Hepatocyte (in vitro differentiated cells): ENCODE data around the gene HCAR3. TPM values are rescaled to one million over a fixed set of nuclear protein-coding genes. Genes with fewer than 3 reads are reported as not detected.

ENCODE experiments used
- DNase-seq: peaks from one replicate; pipeline ENCODE4 v3.0.0-alpha.2; 2016; ENCODE audit warnings: low spot score
- H2AFZ ChIP-seq: fragments of 200-600 bp; sonication (generic); 2 replicates; pipeline ENCODE4 v1.6.0; 2016; ENCODE audit warnings: antibody characterized with exemption, mild to moderate bottlenecking
- H3K27ac ChIP-seq: fragments of 200-600 bp; sonication (generic); 2 replicates; pipeline ENCODE4 v1.5.1; 2016; ENCODE audit warnings: mild to moderate bottlenecking
- H3K27me3 ChIP-seq: fragments of 200-600 bp; sonication (generic); 2 replicates; pipeline ENCODE4 v1.6.1; 2016
- H3K36me3 ChIP-seq: fragments of 200-600 bp; sonication (generic); replicated peaks from 2 replicates; pipeline ENCODE4 v1.5.1; 2016; ENCODE audit warnings: low read depth; ENCODE audit not compliant: insufficient read depth
- H3K4me1 ChIP-seq: fragments of 200-600 bp; sonication (generic); 2 replicates; pipeline ENCODE4 v1.5.1; 2016; ENCODE audit warnings: mild to moderate bottlenecking, moderate library complexity; ENCODE audit not compliant: insufficient read depth
- H3K4me2 ChIP-seq: fragments of 200-600 bp; sonication (generic); 2 replicates; pipeline ENCODE4 v1.6.0; 2016
- H3K4me3 ChIP-seq: fragments of 200-600 bp; sonication (generic); 2 replicates; pipeline ENCODE4 v1.5.1; 2016; ENCODE audit warnings: mild to moderate bottlenecking
- H3K79me2 ChIP-seq: fragments of 200-600 bp; sonication (generic); 2 replicates; pipeline ENCODE4 v1.6.0; 2017; ENCODE audit warnings: mild to moderate bottlenecking
- H3K9me2 ChIP-seq: fragments of 200-600 bp; sonication (generic); replicated peaks from 2 replicates; pipeline ENCODE4 v1.6.0; 2017; ENCODE audit warnings: mild to moderate bottlenecking; ENCODE audit not compliant: insufficient read depth
- H3K9me3 ChIP-seq: fragments of 200-600 bp; sonication (generic); 2 replicates; pipeline ENCODE4 v1.5.1; 2016; ENCODE audit warnings: low read depth, mild to moderate bottlenecking
- H4K20me1 ChIP-seq: fragments of 200-600 bp; sonication (generic); 2 replicates; pipeline ENCODE4 v1.6.0; 2016; ENCODE audit warnings: mild to moderate bottlenecking; ENCODE audit not compliant: insufficient read depth, poor library complexity, severe bottlenecking
- EZH2 ChIP-seq: fragments of 200-600 bp; sonication (generic); IDR thresholded peaks from 2 replicates; pipeline ENCODE4 v1.6.1; 2016; ENCODE audit warnings: antibody characterized with exemption, mild to moderate bottlenecking, borderline replicate concordance
- EZH2phosphoT487 ChIP-seq: fragments of 200-600 bp; sonication (generic); IDR thresholded peaks from one replicate; pipeline ENCODE4 v1.6.1; 2018; ENCODE audit warnings: antibody characterized with exemption, mild to moderate bottlenecking, low read depth, moderate library complexity; ENCODE audit not compliant: unreplicated experiment, severe bottlenecking
- WGBS: methylation state at CpG from one replicate; pipeline ENCODE4 v1.1.6; 2016; ENCODE audit warnings: low lambda C conversion rate; ENCODE audit errors: missing lambda C conversion rate; 5-methylcytosine and 5-hydroxymethylcytosine counted together
- polyA plus RNA-seq: library from polyadenylated mRNA; unstranded; fragments of >200 nt; fragmentation: Nextera tagmentation; extraction: Ambion mirVana; gene quantifications from 2 replicates; pipeline ENCODE4 v1.2.1, GENCODE V29; 2016
- total RNA-seq: library from RNA; depleted of rRNA; stranded (reverse); fragments of >200 nt; gene quantifications from 2 replicates; pipeline ENCODE4 v1.2.3, GENCODE V29; 2014
- TF ChIP-seq, protein P1 (sequence below): fragments of 200-600 bp; sonication (generic); IDR thresholded peaks from 2 replicates; pipeline ENCODE4 v1.5.1; 2016; ENCODE audit warnings: antibody characterized with exemption, mild to moderate bottlenecking; ENCODE audit not compliant: poor library complexity

HCAR3 gene
- total and polyA plus RNA-seq, 2 experiments from 2014 or later = 0.30 to 0.34 TPM

DNA sequence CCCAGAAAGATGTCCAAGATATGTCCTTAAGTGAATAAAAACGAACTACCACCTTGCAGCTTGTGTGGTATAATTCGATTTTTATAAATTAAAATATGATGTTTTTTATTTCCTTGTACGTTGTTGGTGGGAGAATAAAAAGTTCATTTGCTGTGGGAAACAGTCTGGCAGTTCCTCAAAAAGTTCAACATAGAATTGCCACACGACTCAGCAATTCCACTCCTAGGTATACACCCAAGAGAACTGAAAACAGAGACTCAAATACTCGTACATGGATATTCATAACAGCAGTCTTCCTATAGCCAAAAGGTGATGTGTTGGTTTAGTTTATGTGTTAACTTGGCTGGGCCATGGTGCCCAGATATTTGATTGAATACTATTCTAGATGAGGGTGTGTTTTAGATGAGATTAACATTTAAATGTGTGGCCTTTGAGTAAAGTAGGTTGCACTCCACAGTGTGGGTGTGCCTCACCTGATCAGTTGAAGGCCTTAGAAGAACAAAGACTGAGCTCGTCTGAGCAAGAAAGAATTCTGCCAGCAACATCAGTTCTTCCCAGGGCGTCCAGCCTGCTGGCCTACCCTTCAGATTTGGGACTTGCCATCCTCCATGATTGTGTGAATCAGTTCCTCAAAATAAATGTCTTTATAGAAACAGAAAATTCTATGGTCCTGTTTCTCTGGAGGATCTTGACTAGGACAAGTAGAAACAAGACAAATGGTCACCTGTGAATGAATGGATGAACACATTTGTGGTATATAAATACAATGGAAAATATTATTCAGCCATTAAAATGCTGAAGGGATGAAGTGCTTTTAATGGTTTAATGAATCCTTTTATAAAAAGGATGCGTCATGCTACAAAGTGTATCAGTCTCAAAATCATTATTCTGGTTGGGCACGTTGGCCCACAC, 30.9 kb upstream of the HCAR3 start:
- Histone ChIP-seq H4K20me1 (no peaks in the 10 kb centered on the region), H3K9me3 (no peaks in the 10 kb centered on the region), H3K79me2 (no peaks in the 10 kb centered on the region), H3K4me3 (no peak overlapping the region), H3K4me2 (no peak overlapping the region), H3K36me3 (no peaks in the 10 kb centered on the region), H3K9me2 (no peaks in the 10 kb centered on the region), H3K4me1 (no peaks in the 10 kb centered on the region), H3K27me3 (no peaks in the 10 kb centered on the region), H2AFZ (no peak overlapping the region), H3K27ac (no peak overlapping the region)
- WGBS = 88% methylated on average over 9 of the region's 9 CpGs
- no peak for DNase-seq
- TF ChIP-seq, protein P1, sequence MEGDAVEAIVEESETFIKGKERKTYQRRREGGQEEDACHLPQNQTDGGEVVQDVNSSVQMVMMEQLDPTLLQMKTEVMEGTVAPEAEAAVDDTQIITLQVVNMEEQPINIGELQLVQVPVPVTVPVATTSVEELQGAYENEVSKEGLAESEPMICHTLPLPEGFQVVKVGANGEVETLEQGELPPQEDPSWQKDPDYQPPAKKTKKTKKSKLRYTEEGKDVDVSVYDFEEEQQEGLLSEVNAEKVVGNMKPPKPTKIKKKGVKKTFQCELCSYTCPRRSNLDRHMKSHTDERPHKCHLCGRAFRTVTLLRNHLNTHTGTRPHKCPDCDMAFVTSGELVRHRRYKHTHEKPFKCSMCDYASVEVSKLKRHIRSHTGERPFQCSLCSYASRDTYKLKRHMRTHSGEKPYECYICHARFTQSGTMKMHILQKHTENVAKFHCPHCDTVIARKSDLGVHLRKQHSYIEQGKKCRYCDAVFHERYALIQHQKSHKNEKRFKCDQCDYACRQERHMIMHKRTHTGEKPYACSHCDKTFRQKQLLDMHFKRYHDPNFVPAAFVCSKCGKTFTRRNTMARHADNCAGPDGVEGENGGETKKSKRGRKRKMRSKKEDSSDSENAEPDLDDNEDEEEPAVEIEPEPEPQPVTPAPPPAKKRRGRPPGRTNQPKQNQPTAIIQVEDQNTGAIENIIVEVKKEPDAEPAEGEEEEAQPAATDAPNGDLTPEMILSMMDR = no peak
- no peak for TF ChIP-seq EZH2phosphoT487
- TF ChIP-seq EZH2 = no peak

DNA sequence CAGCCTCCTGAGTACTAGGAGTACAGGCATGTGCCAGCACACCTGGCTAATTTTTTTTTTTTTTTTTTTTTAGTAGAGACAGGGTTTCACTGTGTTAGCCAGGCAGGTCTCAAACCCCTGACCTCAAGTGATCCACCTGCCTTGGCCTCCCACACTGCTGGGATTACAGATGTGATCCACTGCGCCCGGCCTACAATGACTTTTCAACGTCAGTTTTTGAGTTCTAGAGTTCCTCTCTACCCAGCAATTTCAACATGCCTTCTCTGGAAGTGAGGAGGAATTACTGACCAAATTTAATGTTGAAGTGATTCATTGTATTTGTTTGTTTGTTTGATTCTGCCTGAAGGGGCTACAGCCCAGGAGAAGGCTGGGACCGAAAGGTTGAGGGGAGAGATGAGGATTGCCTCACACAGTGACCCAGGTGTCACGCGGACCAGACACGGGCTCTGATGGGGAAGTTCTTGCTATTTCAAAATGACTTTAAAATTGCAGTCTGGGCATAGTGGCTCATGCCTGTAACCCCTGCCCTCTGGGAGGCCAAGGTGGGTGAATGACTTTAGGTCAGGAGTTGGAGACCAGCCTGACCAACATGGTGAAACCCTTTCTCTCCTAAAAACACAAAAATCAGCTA, 27.4 kb upstream of the HCAR3 start:
- no peaks in the 10 kb centered on the region for H3K9me2 ChIP-seq
- no peaks in the 10 kb centered on the region for H4K20me1 ChIP-seq
- WGBS = 97% methylated on average over 7 of the region's 7 CpGs
- H3K79me2 ChIP-seq = no peaks in the 10 kb centered on the region
- no peak for DNase-seq
- H3K4me2 ChIP-seq = no peak overlapping the region
- no peak overlapping the region for H3K27ac ChIP-seq
- H3K4me3 ChIP-seq = no peak overlapping the region
- TF ChIP-seq EZH2 = no peak
- TF ChIP-seq EZH2phosphoT487 = no peak
- TF ChIP-seq, protein P1 = no peak
- no peaks in the 10 kb centered on the region for H3K27me3 ChIP-seq
- H3K4me1 ChIP-seq = no peaks in the 10 kb centered on the region
- no peaks in the 10 kb centered on the region for H3K36me3 ChIP-seq
- H3K9me3 ChIP-seq = no peaks in the 10 kb centered on the region
- H2AFZ ChIP-seq = no peak overlapping the region

DNA sequence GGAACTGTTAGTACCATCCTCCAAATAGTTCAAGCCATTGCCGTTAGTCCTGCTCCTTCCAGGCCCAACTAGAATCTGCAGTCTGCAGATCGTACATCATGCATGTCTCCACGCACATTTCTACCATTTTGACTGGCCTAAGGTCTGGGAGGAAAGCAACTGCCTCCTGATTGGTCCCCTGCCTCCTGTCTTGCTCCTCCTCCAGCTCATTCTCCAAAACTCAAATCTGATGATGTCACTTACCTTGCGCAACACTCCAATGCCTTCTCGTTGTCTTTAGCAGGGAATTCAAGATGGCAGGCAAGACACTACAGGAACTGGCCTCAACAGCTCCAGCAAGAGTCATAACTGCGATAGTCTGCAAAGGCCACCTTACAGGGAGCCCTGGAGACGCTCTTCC, 23.7 kb upstream of the HCAR3 start:
- Histone ChIP-seq H4K20me1 (no peaks in the 10 kb centered on the region), H3K4me1 (no peaks in the 10 kb centered on the region), H3K9me3 (no peaks in the 10 kb centered on the region), H3K27ac (no peak overlapping the region), H3K27me3 (no peaks in the 10 kb centered on the region), H2AFZ (no peak overlapping the region), H3K4me3 (no peak overlapping the region), H3K4me2 (no peak overlapping the region), H3K9me2 (no peaks in the 10 kb centered on the region), H3K36me3 (no peaks in the 10 kb centered on the region), H3K79me2 (no peaks in the 10 kb centered on the region)
- no peak for DNase-seq
- 89% methylated on average over 7 of the region's 7 CpGs for WGBS
- TF ChIP-seq EZH2 (no peak), EZH2phosphoT487 (no peak)
- TF ChIP-seq, protein P1 = no peak
